GM19238 (cell line): Measurements from ENCODE around the gene FGF14.

Experiments
- DNase-seq: peaks from one replicate; pipeline ENCODE4 v3.0.0; 2011; ENCODE audit warnings: low spot score; ENCODE audit not compliant: insufficient read length

The FGF14 gene

GRCh38 chr13:101795025-101795424, 606.8 kb downstream of the FGF14 start:
- no peak for DNase-seq

GRCh38 chr13:101792189-101792588, 609.7 kb downstream of the FGF14 start:
- DNase-seq, result no peak

- DNase-seq, result no peak
Measured at GRCh38 chr13:101785858-101786257, 616.0 kb downstream of the FGF14 start.

GRCh38 chr13:101784313-101784712, 617.5 kb downstream of the FGF14 start:
- DNase-seq, result no peak

GRCh38 chr13:101783554-101783953, 618.3 kb downstream of the FGF14 start:
- no peak for DNase-seq

GRCh38 chr13:101780211-101780610, 621.6 kb downstream of the FGF14 start:
- no peak for DNase-seq

- DNase-seq, result no peak
Measured at GRCh38 chr13:101779147-101779546, 622.7 kb downstream of the FGF14 start.

- no peak for DNase-seq
Measured at GRCh38 chr13:101775267-101775666, 626.6 kb downstream of the FGF14 start.

GRCh38 chr13:101774393-101774792, 627.5 kb downstream of the FGF14 start:
- DNase-seq, result no peak

- DNase-seq, result no peak
Measured at GRCh38 chr13:101773062-101773461, 628.8 kb downstream of the FGF14 start.

- DNase-seq, result no peak
Measured at GRCh38 chr13:101767131-101767530, 634.7 kb downstream of the FGF14 start.

- DNase-seq, result no peak
Measured at GRCh38 chr13:101763191-101763590, 638.7 kb downstream of the FGF14 start.

- DNase-seq, result peak; percentile 5
Measured at GRCh38 chr13:101757446-101758039, 644.3 kb downstream of the FGF14 start.

- no peak for DNase-seq
Measured at GRCh38 chr13:101755228-101755887, 646.5 kb downstream of the FGF14 start.

GRCh38 chr13:101752432-101752831, 649.4 kb downstream of the FGF14 start:
- no peak for DNase-seq

GRCh38 chr13:101751488-101751887, 650.4 kb downstream of the FGF14 start:
- DNase-seq, result no peak

- no peak for DNase-seq
Measured at GRCh38 chr13:101749584-101749983, 652.3 kb downstream of the FGF14 start.

- no peak for DNase-seq
Measured at GRCh38 chr13:101747039-101747438, 654.8 kb downstream of the FGF14 start.

GRCh38 chr13:101746513-101746912, 655.3 kb downstream of the FGF14 start:
- DNase-seq, result no peak

GRCh38 chr13:101739382-101740178, 662.3 kb downstream of the FGF14 start:
- no peak for DNase-seq

GRCh38 chr13:101738336-101738735, 663.5 kb downstream of the FGF14 start:
- no peak for DNase-seq

GRCh38 chr13:101736566-101736965, 665.3 kb downstream of the FGF14 start:
- no peak for DNase-seq
